ENCODE measurements around the gene DENND2C.

GRCh38 chr1:114690148-114690547, 20.3 kb upstream of the DENND2C start:
- TF ChIP-seq CTCF (IDR thresholded peaks at IDR 0.05) (no peak), POLR2AphosphoS5 (IDR thresholded peaks at IDR 0.05) (no peak), POLR2A (IDR thresholded peaks at IDR 0.05) (no peak)
